Neural cell (in vitro differentiated cells): ENCODE measurements around the gene FRK. TPM values are rescaled to one million over a fixed set of nuclear protein-coding genes. Genes with fewer than 3 reads are reported as not detected.

ENCODE experiments used
- H2AFZ ChIP-seq: fragments of 200-600, 300-800 bp; sonication (generic), shearing (Covaris generic); 2 replicates; pipeline ENCODE4 v1.6.0; 2014; ENCODE audit warnings: low read depth, mild to moderate bottlenecking, antibody characterized with exemption, low read length, moderate library complexity
- H3F3A ChIP-seq: fragments of 200-600 bp; shearing (Covaris generic); 2 replicates; pipeline ENCODE4 v1.6.1; 2016; ENCODE audit warnings: mild to moderate bottlenecking, moderate library complexity, mixed read lengths, antibody characterized with exemption, low read length; ENCODE audit not compliant: insufficient read depth, poor library complexity, severe bottlenecking
- H3K27ac ChIP-seq: fragments of 200-600, 300-800 bp; sonication (generic), shearing (Covaris generic); 2 replicates; pipeline ENCODE4 v1.5.1; 2014; ENCODE audit warnings: mild to moderate bottlenecking, low read length, moderate library complexity
- H3K27me3 ChIP-seq: fragments of 300-800, 200-600 bp; sonication (generic), shearing (Covaris generic); 2 replicates; pipeline ENCODE4 v1.6.0; 2014; ENCODE audit warnings: mild to moderate bottlenecking, low read depth, low read length, moderate library complexity; ENCODE audit not compliant: insufficient read depth
- H3K36me3 ChIP-seq: fragments of 300-800, 200-600 bp; sonication (generic), shearing (Covaris generic); 2 replicates; pipeline ENCODE4 v1.5.1; 2014; ENCODE audit warnings: mild to moderate bottlenecking, antibody characterized with exemption, low read length, moderate library complexity; ENCODE audit not compliant: insufficient read depth
- H3K4me2 ChIP-seq: fragments of 300-800, 200-600 bp; sonication (generic), shearing (Covaris generic); 2 replicates; pipeline ENCODE4 v1.6.0; 2014; ENCODE audit warnings: mild to moderate bottlenecking, low read length
- H3K4me3 ChIP-seq: fragments of 300-800, 200-600 bp; sonication (generic), shearing (Covaris generic); 2 replicates; pipeline ENCODE4 v1.5.1; 2014; ENCODE audit warnings: mild to moderate bottlenecking, low read length, moderate library complexity
- H3K79me2 ChIP-seq: fragments of 200-600 bp; shearing (Covaris generic); replicated peaks from 2 replicates; pipeline ENCODE4 v1.6.0; 2014; ENCODE audit warnings: mild to moderate bottlenecking, low read length, moderate library complexity; ENCODE audit not compliant: insufficient read depth
- H3K9ac ChIP-seq: fragments of 300-800, 200-600 bp; sonication (generic), shearing (Covaris generic); 2 replicates; pipeline ENCODE4 v1.6.1; 2016; ENCODE audit warnings: mild to moderate bottlenecking, low read length, mixed read lengths
- H3K9me2 ChIP-seq: fragments of 200-600 bp; shearing (Covaris generic); 2 replicates; pipeline ENCODE4 v1.6.1; 2016; ENCODE audit warnings: mild to moderate bottlenecking, low read length, mixed read lengths; ENCODE audit not compliant: insufficient read depth
- H3K9me3 ChIP-seq: fragments of 200-600, 300-800 bp; sonication (generic), shearing (Covaris generic); 2 replicates; pipeline ENCODE4 v1.6.1; 2016; ENCODE audit warnings: mild to moderate bottlenecking, mixed run types, low read length, moderate library complexity, mixed read lengths
- H4K20me1 ChIP-seq: fragments of 200-600 bp; shearing (Covaris generic); 2 replicates; pipeline ENCODE4 v1.6.1; 2016; ENCODE audit warnings: mild to moderate bottlenecking, mixed run types; ENCODE audit not compliant: insufficient read depth
- EP300 ChIP-seq: fragments of 450-650 bp; conservative IDR thresholded peaks from 2 replicates; pipeline ENCODE4 v1.6.1; 2014; ENCODE audit warnings: antibody characterized with exemption, mild to moderate bottlenecking, moderate library complexity; ENCODE audit not compliant: poor library complexity, severe bottlenecking
- EZH2 ChIP-seq: fragments of 200-600, 300-800 bp; shearing (Covaris generic), sonication (generic); IDR thresholded peaks from 2 replicates; pipeline ENCODE4 v1.6.1; 2014; ENCODE audit warnings: antibody characterized with exemption, low read length, borderline replicate concordance, mild to moderate bottlenecking; ENCODE audit not compliant: insufficient read depth, poor library complexity, severe bottlenecking
- MXI1 ChIP-seq: fragments of 450-650 bp; conservative IDR thresholded peaks from 2 replicates; pipeline ENCODE4 v1.6.1; 2014; ENCODE audit warnings: antibody characterized with exemption, mild to moderate bottlenecking; ENCODE audit not compliant: poor library complexity, severe bottlenecking
- POLR2AphosphoS5 ChIP-seq: IDR thresholded peaks from 2 replicates; pipeline ENCODE4 v1.6.1; 2012
- RAD21 ChIP-seq: fragments of 450-650 bp; conservative IDR thresholded peaks from 2 replicates; pipeline ENCODE4 v1.6.1; 2014; ENCODE audit warnings: antibody characterized with exemption, mild to moderate bottlenecking, moderate library complexity
- SMC3 ChIP-seq: fragments of 450-650 bp; conservative IDR thresholded peaks from 2 replicates; pipeline ENCODE4 v1.6.1; 2014; ENCODE audit warnings: antibody characterized with exemption, mild to moderate bottlenecking, moderate library complexity; ENCODE audit not compliant: poor library complexity
- TAF1 ChIP-seq: IDR thresholded peaks from 2 replicates; pipeline ENCODE4 v1.6.1; 2012; ENCODE audit warnings: low read depth
- polyA plus RNA-seq: library from polyadenylated mRNA; depleted of rRNA; stranded (reverse); fragments of >200 nt; gene quantifications from 2 replicates; pipeline ENCODE4 v1.2.3, GENCODE V29; 2014
- TF ChIP-seq, protein P1 (sequence below): IDR thresholded peaks from 2 replicates; pipeline ENCODE4 v1.6.1; 2012; ENCODE audit warnings: borderline replicate concordance
- TF ChIP-seq, protein P2 (sequence below): fragments of 450-650 bp; IDR thresholded peaks from 2 replicates; pipeline ENCODE4 v1.5.1; 2014; ENCODE audit warnings: antibody characterized with exemption, mild to moderate bottlenecking, moderate library complexity; ENCODE audit not compliant: poor library complexity, severe bottlenecking

FRK gene
- polyA plus RNA-seq, 1 donor from 2014 or later = not detected

DNA sequence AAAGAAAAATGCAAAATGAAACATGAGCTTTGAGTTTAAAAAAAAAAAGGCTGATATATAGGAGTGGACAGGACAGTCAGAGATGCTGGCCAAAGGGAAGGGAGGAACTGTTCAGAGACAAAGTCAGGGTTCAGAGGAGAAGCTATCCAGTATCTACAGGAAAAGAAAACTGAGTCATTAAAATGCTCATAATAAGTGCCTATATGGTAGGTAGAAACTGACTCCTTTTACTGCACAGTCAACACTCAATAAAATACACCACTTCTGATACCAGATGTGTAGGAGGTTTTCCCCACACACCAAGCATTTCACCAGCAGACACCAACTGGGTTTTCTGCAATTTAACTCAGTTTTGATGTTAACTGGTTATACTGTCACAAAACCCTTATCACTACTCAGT lies 32.9 kb downstream of the FRK start:
- no peaks in the 10 kb centered on the region for H4K20me1 ChIP-seq
- no peak overlapping the region for H3K4me2 ChIP-seq
- H3F3A ChIP-seq = no peaks in the 10 kb centered on the region
- H3K27me3 ChIP-seq = no peaks in the 10 kb centered on the region
- H2AFZ ChIP-seq = no peak overlapping the region
- TF ChIP-seq SMC3 = no peak
- TF ChIP-seq, protein P1, sequence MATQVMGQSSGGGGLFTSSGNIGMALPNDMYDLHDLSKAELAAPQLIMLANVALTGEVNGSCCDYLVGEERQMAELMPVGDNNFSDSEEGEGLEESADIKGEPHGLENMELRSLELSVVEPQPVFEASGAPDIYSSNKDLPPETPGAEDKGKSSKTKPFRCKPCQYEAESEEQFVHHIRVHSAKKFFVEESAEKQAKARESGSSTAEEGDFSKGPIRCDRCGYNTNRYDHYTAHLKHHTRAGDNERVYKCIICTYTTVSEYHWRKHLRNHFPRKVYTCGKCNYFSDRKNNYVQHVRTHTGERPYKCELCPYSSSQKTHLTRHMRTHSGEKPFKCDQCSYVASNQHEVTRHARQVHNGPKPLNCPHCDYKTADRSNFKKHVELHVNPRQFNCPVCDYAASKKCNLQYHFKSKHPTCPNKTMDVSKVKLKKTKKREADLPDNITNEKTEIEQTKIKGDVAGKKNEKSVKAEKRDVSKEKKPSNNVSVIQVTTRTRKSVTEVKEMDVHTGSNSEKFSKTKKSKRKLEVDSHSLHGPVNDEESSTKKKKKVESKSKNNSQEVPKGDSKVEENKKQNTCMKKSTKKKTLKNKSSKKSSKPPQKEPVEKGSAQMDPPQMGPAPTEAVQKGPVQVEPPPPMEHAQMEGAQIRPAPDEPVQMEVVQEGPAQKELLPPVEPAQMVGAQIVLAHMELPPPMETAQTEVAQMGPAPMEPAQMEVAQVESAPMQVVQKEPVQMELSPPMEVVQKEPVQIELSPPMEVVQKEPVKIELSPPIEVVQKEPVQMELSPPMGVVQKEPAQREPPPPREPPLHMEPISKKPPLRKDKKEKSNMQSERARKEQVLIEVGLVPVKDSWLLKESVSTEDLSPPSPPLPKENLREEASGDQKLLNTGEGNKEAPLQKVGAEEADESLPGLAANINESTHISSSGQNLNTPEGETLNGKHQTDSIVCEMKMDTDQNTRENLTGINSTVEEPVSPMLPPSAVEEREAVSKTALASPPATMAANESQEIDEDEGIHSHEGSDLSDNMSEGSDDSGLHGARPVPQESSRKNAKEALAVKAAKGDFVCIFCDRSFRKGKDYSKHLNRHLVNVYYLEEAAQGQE = no peak
- no peak for TF ChIP-seq EP300
- no peak for TF ChIP-seq RAD21
- no peak for TF ChIP-seq TAF1
- TF ChIP-seq, protein P2, sequence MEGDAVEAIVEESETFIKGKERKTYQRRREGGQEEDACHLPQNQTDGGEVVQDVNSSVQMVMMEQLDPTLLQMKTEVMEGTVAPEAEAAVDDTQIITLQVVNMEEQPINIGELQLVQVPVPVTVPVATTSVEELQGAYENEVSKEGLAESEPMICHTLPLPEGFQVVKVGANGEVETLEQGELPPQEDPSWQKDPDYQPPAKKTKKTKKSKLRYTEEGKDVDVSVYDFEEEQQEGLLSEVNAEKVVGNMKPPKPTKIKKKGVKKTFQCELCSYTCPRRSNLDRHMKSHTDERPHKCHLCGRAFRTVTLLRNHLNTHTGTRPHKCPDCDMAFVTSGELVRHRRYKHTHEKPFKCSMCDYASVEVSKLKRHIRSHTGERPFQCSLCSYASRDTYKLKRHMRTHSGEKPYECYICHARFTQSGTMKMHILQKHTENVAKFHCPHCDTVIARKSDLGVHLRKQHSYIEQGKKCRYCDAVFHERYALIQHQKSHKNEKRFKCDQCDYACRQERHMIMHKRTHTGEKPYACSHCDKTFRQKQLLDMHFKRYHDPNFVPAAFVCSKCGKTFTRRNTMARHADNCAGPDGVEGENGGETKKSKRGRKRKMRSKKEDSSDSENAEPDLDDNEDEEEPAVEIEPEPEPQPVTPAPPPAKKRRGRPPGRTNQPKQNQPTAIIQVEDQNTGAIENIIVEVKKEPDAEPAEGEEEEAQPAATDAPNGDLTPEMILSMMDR = no peak
- no peak for TF ChIP-seq EZH2
- no peak for TF ChIP-seq MXI1
- no peak overlapping the region for H3K9ac ChIP-seq
- no peaks in the 10 kb centered on the region for H3K79me2 ChIP-seq
- no peak overlapping the region for H3K27ac ChIP-seq
- no peaks in the 10 kb centered on the region for H3K36me3 ChIP-seq
- H3K9me2 ChIP-seq = no peaks in the 10 kb centered on the region
- no peaks in the 10 kb centered on the region for H3K9me3 ChIP-seq
- no peak overlapping the region for H3K4me3 ChIP-seq

DNA sequence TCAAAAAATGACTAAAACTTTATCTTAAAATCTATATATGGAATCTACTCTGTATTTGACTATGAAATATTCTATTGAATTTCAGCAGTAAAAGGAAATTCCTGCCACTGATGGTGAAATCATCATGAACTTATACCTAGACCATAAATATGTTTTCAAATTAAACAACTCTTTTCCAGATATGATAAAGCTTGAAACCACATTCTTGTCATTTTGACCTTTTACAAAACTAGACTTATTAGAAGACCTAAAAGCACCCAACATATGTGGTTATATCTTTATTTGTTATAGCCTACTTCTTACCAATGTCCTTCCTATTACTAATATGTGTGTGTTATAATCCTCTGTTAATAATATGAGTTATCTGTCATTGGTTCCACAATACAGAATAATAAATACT lies 35.3 kb downstream of the FRK start:
- H3K27ac ChIP-seq = no peak overlapping the region
- no peaks in the 10 kb centered on the region for H3K36me3 ChIP-seq
- H4K20me1 ChIP-seq = no peaks in the 10 kb centered on the region
- no peak overlapping the region for H3K9ac ChIP-seq
- H3K9me2 ChIP-seq = no peaks in the 10 kb centered on the region
- H3K9me3 ChIP-seq = no peaks in the 10 kb centered on the region
- no peaks in the 10 kb centered on the region for H3K27me3 ChIP-seq
- no peak overlapping the region for H3K4me3 ChIP-seq
- no peaks in the 10 kb centered on the region for H3F3A ChIP-seq
- H3K4me2 ChIP-seq = no peak overlapping the region
- TF ChIP-seq EZH2 = no peak
- TF ChIP-seq POLR2AphosphoS5 = no peak
- TF ChIP-seq, protein P1 = no peak
- TF ChIP-seq EP300 = no peak
- H3K79me2 ChIP-seq = no peaks in the 10 kb centered on the region
- no peak overlapping the region for H2AFZ ChIP-seq
